GM12878 (cell line): ENCODE measurements around the gene LDB2. TPM values are rescaled to one million over a fixed set of nuclear protein-coding genes. Genes with fewer than 3 reads are reported as not detected.

Experiments
- ATAC-seq: fragments of 200-7000 bp; cut with Tn5 transposase; 3 replicates; pipeline ENCODE4 v1.9.1; 2020; ENCODE audit warnings: mild to moderate bottlenecking, moderate library complexity
- BruUV-seq: library from RNA; stranded (reverse); fragments of 400-500 nt; replicated peaks from 2 replicates; lab custom pipeline; 2021; lab: Mats Ljungman, UMichigan
- CTCF ChIA-PET: fragments of 300-600 bp; sonication (Branson Sonifier 250); formaldehyde crosslinking; extraction: SDS; loops from one replicate; lab custom pipeline; 2021; ENCODE audit warnings: inconsistent platforms; lab: Yijun Ruan, JAX
- POLR2A ChIA-PET: fragments of 350-600 bp; formaldehyde crosslinking; extraction: SDS; loops from one replicate; lab custom pipeline; 2021; ENCODE audit warnings: inconsistent platforms; lab: Charles Lee
- RAD21 ChIA-PET: fragments of 300-600 bp; sonication (Branson Sonifier 250); formaldehyde crosslinking; loops from one replicate; lab custom pipeline; 2023; ENCODE audit warnings: antibody characterized with exemption; ENCODE audit not compliant: unreplicated experiment; lab: Charles Lee
- SMC1A ChIA-PET: fragments of 300-600 bp; sonication (Branson Sonifier 250); formaldehyde crosslinking; loops from one replicate; lab custom pipeline; 2023; ENCODE audit not compliant: unreplicated experiment, uncharacterized antibody; lab: Charles Lee
- DNase-seq: peaks from one replicate; pipeline ENCODE4 v3.0.0-alpha.2; 2011; ENCODE audit warnings: low read depth, low spot score
- FAIRE-seq: peaks from 3 replicates; lab custom pipeline; 2011; peaks lifted over from hg19 to GRCh38; lab: Jason Lieb, UNC
- H2AFZ ChIP-seq: 2 replicates; pipeline ENCODE4 v1.6.0; 2011; ENCODE audit warnings: low read depth, low read length, control low read depth; ENCODE audit not compliant: control insufficient read depth
- H3K27ac ChIP-seq: 2 replicates; pipeline ENCODE4 v1.5.1; 2011; ENCODE audit warnings: control low read depth; ENCODE audit not compliant: control insufficient read depth, insufficient read depth
- H3K27me3 ChIP-seq, 2 experiments: replicated peaks in 1 of 2; 2 replicates each; pipeline versions ENCODE4 v1.6.0 to v1.6.1; 2011; ENCODE audit warnings: low read length in 1 of 2; ENCODE audit not compliant: control insufficient read depth in 2 of 2, insufficient read depth in 2 of 2
- H3K36me3 ChIP-seq, 2 experiments: 2 replicates each; pipeline ENCODE4 v1.5.1; 2011; ENCODE audit warnings: low read length in 1 of 2; ENCODE audit not compliant: control insufficient read depth in 2 of 2, insufficient read depth in 2 of 2
- H3K4me1 ChIP-seq: 2 replicates; pipeline ENCODE4 v1.6.1; 2011; ENCODE audit warnings: mild to moderate bottlenecking, low read length, moderate library complexity, mixed read lengths; ENCODE audit not compliant: control insufficient read depth, insufficient read depth
- H3K4me2 ChIP-seq: 2 replicates; pipeline ENCODE4 v1.6.0; 2011; ENCODE audit warnings: control low read depth; ENCODE audit not compliant: control insufficient read depth, insufficient read depth
- H3K4me3 ChIP-seq: fragments of 200-600 bp; sonication (generic); 2 replicates; pipeline ENCODE4 v1.5.1; 2016
- H3K79me2 ChIP-seq: 2 replicates; pipeline ENCODE4 v1.6.0; 2011; ENCODE audit warnings: low read length; ENCODE audit not compliant: control insufficient read depth, insufficient read depth
- H3K9ac ChIP-seq: 2 replicates; pipeline ENCODE4 v1.8.0; 2011; ENCODE audit warnings: low read length, control low read depth, mixed read lengths; ENCODE audit not compliant: control insufficient read depth, insufficient read depth
- H3K9me3 ChIP-seq: replicated peaks from 3 replicates; pipeline ENCODE4 v1.5.1; 2011; ENCODE audit warnings: mild to moderate bottlenecking, low read length; ENCODE audit not compliant: control insufficient read depth, insufficient read depth
- H4K20me1 ChIP-seq: 2 replicates; pipeline ENCODE4 v1.6.0; 2011; ENCODE audit not compliant: control insufficient read depth, insufficient read depth
- HDGF ChIP-seq: fragments of 450-650 bp; IDR thresholded peaks from 2 replicates; pipeline ENCODE4 v1.6.1; 2016; ENCODE audit warnings: antibody characterized with exemption
- MXI1 ChIP-seq: fragments of 150-350 bp; IDR thresholded peaks from 2 replicates; pipeline ENCODE4 v1.6.1; 2011; ENCODE audit warnings: low read depth, mild to moderate bottlenecking, inconsistent platforms, low read length, improper control_type of control experiment
- NFYB ChIP-seq: IDR thresholded peaks from 2 replicates; pipeline ENCODE4 v1.6.1; 2011; ENCODE audit warnings: low read depth, mild to moderate bottlenecking, low read length, improper control_type of control experiment, moderate library complexity; ENCODE audit not compliant: insufficient read depth
- NR2F1 ChIP-seq: fragments of 450-650 bp; conservative IDR thresholded peaks from 2 replicates; pipeline ENCODE4 v1.6.1; 2017; ENCODE audit warnings: mild to moderate bottlenecking
- POLR2AphosphoS2 ChIP-seq: IDR thresholded peaks from 2 replicates; pipeline ENCODE4 v1.6.1; 2011; ENCODE audit warnings: low read depth, mild to moderate bottlenecking, low read length, improper control_type of control experiment, moderate library complexity
- RAD51 ChIP-seq: fragments of 450-650 bp; IDR thresholded peaks from 2 replicates; pipeline ENCODE4 v1.6.1; 2016; ENCODE audit warnings: moderate library complexity, mild to moderate bottlenecking, inconsistent platforms
- TAF1 ChIP-seq: IDR thresholded peaks from 2 replicates; pipeline ENCODE4 v1.6.1; 2011; ENCODE audit warnings: mild to moderate bottlenecking, low read depth, low read length, borderline replicate concordance
- TCF12 ChIP-seq: IDR thresholded peaks from 2 replicates; pipeline ENCODE4 v1.6.1; 2011; ENCODE audit warnings: low read depth, mild to moderate bottlenecking, low read length
- YY1 ChIP-seq: IDR thresholded peaks from 2 replicates; pipeline ENCODE4 v1.6.1; 2011; ENCODE audit warnings: low read depth, mild to moderate bottlenecking, low read length
- WGBS: methylation state at CpG from one replicate; pipeline ENCODE4 v1.1.6; 2016; ENCODE audit warnings: low lambda C conversion rate; ENCODE audit not compliant: insufficient replicate concordance, insufficient coverage; ENCODE audit errors: missing lambda C conversion rate; 5-methylcytosine and 5-hydroxymethylcytosine counted together
- in situ Hi-C: fragments of 300-500 bp; cut with MboI; formaldehyde crosslinking; loops from 9 replicates; pipeline ENCODE4 v1.14.3; 2018; ENCODE audit warnings: mixed read lengths
- intact Hi-C: fragments of 100-400 bp; cut with micrococcal nuclease; formaldehyde crosslinking; loops from one replicate; pipeline ENCODE4 v1.14.2; 2022; ENCODE audit not compliant: unreplicated experiment
- polyA plus RNA-seq, 11 experiments: library from polyadenylated mRNA; depleted of rRNA in 4 of 11; unstranded in 6 of 11; stranded (reverse) in 5 of 11; fragments of >200 nt; fragmentation: Nextera tagmentation in 4 of 11; fragmentation: Illumina TruSeq in 1 of 11; extraction: Ambion mirVana in 4 of 11; extraction: Trizol in 1 of 11; gene quantifications; 1 replicate in 1 of 11; 2 replicates in 10 of 11; pipeline versions ENCODE4 v1.2.1 to v1.2.3, GENCODE V29; 2011 to 2016; ENCODE audit warnings: inconsistent platforms in 2 of 11, missing spikeins in 2 of 11, low read depth in 1 of 11
- total RNA-seq, 4 experiments: library from RNA; depleted of rRNA in 3 of 4; stranded (reverse); fragments of >200 nt in 3 of 4; fragmentation: Illumina TruSeq in 1 of 4; extraction: Trizol in 1 of 4; gene quantifications; 2 replicates each; pipeline versions ENCODE4 v1.2.1 to v1.2.3, GENCODE V29; 2013 to 2021
- TF ChIP-seq, protein P1 (sequence below): fragments of 450-650 bp; IDR thresholded peaks from 2 replicates; pipeline ENCODE4 v1.6.1; 2017; ENCODE audit warnings: antibody characterized with exemption, mild to moderate bottlenecking, moderate library complexity
- TF ChIP-seq, protein P2 (sequence below): IDR thresholded peaks from 2 replicates; pipeline ENCODE4 v1.6.1; 2012; ENCODE audit warnings: low read length, inconsistent platforms
- TF ChIP-seq, protein P3 (sequence below): fragments of 450-650 bp; IDR thresholded peaks from 2 replicates; pipeline ENCODE4 v1.6.1; 2016; ENCODE audit warnings: mild to moderate bottlenecking
- TF ChIP-seq, protein P4 (sequence below): IDR thresholded peaks from 2 replicates; pipeline ENCODE4 v1.6.1; 2011; ENCODE audit warnings: borderline replicate concordance, low read depth, mild to moderate bottlenecking, moderate library complexity, mixed read lengths, low read length; ENCODE audit not compliant: insufficient read depth; ENCODE audit errors: extremely low read length

LDB2 gene
- total and polyA plus RNA-seq, 10 of the 15 experiments (the other 5 are each of a cell fraction or from before 2014, with no cell fraction given), result 0.15 TPM; not detected in 9

DNA sequence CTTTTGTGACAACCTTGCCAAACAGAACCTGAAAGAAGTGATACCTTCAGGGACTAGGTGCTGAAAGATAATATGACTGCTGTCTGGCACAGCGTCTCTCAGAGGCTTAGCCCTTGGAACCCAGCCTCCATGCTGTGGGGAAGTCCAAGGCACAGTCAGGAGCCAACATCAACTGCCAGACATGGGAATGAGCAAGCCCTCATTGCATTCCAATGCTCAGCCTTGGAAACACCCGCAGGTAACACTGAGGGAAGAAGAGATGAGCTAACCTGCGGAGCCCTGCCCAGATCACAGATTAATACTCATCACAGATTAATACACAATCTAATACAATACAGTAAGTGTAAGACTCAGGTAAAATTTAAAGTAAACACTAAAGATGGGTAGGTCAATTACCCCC lies 31.5 kb downstream of the LDB2 start:
- H3K9me3 ChIP-seq, result no peaks in the 10 kb centered on the region
- in situ Hi-C loops, result no loop called here

DNA sequence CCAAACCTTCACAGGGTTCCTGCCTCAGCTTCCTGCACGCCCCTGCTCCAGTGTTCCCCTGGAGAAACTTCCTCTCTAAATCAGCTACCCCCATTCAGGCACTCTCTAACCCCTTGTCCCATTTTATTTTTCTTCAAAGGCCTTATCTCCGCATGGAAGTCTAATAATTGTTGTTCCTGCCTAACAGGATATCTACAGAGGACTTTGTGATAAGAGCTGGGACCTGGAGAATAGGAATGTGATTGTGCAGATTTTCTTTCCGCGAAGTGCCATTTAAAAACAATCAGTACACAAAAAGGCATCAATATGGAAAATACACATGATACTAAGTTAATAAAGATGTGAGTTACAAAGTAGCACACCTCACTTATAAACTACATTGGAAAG lies 32.6 kb downstream of the LDB2 start:
- FAIRE-seq (no peak), DNase-seq (no peak), ATAC-seq (no peak)
- Histone ChIP-seq H3K4me1 (no peaks in the 10 kb centered on the region), H3K27me3 (no peaks in the 10 kb centered on the region), H2AFZ (no peak overlapping the region), H3K4me2 (no peak overlapping the region), H3K79me2 (no peaks in the 10 kb centered on the region), H3K9me3 (no peaks in the 10 kb centered on the region), H4K20me1 (no peaks in the 10 kb centered on the region), H3K9ac (no peak overlapping the region), H3K4me3 (no peak overlapping the region), H3K36me3 (no peaks in the 10 kb centered on the region), H3K27ac (no peak overlapping the region)
- no TSS peak for BruUV-seq
- ChIA-PET SMC1A (no interaction called here), RAD21 (no interaction called here), CTCF (no interaction called here), POLR2A (no interaction called here)
- intact Hi-C loops, result no loop called here
- in situ Hi-C loops, result no loop called here
- WGBS, result 29% methylated on average over 4 of the region's 4 CpGs
- TF ChIP-seq RAD51, result no peak
- TF ChIP-seq, protein P1, sequence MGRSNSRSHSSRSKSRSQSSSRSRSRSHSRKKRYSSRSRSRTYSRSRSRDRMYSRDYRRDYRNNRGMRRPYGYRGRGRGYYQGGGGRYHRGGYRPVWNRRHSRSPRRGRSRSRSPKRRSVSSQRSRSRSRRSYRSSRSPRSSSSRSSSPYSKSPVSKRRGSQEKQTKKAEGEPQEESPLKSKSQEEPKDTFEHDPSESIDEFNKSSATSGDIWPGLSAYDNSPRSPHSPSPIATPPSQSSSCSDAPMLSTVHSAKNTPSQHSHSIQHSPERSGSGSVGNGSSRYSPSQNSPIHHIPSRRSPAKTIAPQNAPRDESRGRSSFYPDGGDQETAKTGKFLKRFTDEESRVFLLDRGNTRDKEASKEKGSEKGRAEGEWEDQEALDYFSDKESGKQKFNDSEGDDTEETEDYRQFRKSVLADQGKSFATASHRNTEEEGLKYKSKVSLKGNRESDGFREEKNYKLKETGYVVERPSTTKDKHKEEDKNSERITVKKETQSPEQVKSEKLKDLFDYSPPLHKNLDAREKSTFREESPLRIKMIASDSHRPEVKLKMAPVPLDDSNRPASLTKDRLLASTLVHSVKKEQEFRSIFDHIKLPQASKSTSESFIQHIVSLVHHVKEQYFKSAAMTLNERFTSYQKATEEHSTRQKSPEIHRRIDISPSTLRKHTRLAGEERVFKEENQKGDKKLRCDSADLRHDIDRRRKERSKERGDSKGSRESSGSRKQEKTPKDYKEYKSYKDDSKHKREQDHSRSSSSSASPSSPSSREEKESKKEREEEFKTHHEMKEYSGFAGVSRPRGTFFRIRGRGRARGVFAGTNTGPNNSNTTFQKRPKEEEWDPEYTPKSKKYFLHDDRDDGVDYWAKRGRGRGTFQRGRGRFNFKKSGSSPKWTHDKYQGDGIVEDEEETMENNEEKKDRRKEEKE, result no peak
- no peak for TF ChIP-seq POLR2AphosphoS2
- TF ChIP-seq TAF1, result no peak
- TF ChIP-seq, protein P2, sequence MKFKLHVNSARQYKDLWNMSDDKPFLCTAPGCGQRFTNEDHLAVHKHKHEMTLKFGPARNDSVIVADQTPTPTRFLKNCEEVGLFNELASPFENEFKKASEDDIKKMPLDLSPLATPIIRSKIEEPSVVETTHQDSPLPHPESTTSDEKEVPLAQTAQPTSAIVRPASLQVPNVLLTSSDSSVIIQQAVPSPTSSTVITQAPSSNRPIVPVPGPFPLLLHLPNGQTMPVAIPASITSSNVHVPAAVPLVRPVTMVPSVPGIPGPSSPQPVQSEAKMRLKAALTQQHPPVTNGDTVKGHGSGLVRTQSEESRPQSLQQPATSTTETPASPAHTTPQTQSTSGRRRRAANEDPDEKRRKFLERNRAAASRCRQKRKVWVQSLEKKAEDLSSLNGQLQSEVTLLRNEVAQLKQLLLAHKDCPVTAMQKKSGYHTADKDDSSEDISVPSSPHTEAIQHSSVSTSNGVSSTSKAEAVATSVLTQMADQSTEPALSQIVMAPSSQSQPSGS, result no peak
- no peak for TF ChIP-seq HDGF
- TF ChIP-seq, protein P3, sequence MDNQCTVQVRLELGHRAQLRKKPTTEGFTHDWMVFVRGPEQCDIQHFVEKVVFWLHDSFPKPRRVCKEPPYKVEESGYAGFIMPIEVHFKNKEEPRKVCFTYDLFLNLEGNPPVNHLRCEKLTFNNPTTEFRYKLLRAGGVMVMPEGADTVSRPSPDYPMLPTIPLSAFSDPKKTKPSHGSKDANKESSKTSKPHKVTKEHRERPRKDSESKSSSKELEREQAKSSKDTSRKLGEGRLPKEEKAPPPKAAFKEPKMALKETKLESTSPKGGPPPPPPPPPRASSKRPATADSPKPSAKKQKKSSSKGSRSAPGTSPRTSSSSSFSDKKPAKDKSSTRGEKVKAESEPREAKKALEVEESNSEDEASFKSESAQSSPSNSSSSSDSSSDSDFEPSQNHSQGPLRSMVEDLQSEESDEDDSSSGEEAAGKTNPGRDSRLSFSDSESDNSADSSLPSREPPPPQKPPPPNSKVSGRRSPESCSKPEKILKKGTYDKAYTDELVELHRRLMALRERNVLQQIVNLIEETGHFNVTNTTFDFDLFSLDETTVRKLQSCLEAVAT, result no peak
- TF ChIP-seq NR2F1, result no peak

More for the DNA sequence above, 31.5 kb downstream of the LDB2 start:
- CTCF ChIA-PET, result no interaction called here
- BruUV-seq, result no TSS peak
- no peaks in the 10 kb centered on the region for H3K4me1 ChIP-seq
- ATAC-seq (no peak), FAIRE-seq (no peak), DNase-seq (no peak)
- no peak overlapping the region for H2AFZ ChIP-seq
- POLR2A ChIA-PET, result no interaction called here
- H3K27ac ChIP-seq, result no peak overlapping the region
- SMC1A ChIA-PET, result no interaction called here
- RAD21 ChIA-PET, result no interaction called here
- no peaks in the 10 kb centered on the region for H3K79me2 ChIP-seq
- H3K4me3 ChIP-seq, result no peak overlapping the region
- no peak overlapping the region for H3K4me2 ChIP-seq
- H4K20me1 ChIP-seq, result no peaks in the 10 kb centered on the region
- H3K36me3 ChIP-seq, result no peaks in the 10 kb centered on the region
- TF ChIP-seq, protein P4, sequence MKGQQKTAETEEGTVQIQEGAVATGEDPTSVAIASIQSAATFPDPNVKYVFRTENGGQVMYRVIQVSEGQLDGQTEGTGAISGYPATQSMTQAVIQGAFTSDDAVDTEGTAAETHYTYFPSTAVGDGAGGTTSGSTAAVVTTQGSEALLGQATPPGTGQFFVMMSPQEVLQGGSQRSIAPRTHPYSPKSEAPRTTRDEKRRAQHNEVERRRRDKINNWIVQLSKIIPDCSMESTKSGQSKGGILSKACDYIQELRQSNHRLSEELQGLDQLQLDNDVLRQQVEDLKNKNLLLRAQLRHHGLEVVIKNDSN, result no peak
- TF ChIP-seq YY1 (no peak), TCF12 (no peak), MXI1 (no peak), NFYB (no peak)
- H3K9ac ChIP-seq, result no peak overlapping the region
- 48% methylated on average over 3 of the region's 3 CpGs for WGBS
- intact Hi-C loops, result no loop called here
- no peaks in the 10 kb centered on the region for H3K27me3 ChIP-seq
